ENCODE results near the gene CTBP2.
"Not testable (repeated sequence)": the region's sequence is repeated elsewhere in the genome, so short reads cannot be mapped to it uniquely, and the experiment has no call there.

The CTBP2 gene

DNA sequence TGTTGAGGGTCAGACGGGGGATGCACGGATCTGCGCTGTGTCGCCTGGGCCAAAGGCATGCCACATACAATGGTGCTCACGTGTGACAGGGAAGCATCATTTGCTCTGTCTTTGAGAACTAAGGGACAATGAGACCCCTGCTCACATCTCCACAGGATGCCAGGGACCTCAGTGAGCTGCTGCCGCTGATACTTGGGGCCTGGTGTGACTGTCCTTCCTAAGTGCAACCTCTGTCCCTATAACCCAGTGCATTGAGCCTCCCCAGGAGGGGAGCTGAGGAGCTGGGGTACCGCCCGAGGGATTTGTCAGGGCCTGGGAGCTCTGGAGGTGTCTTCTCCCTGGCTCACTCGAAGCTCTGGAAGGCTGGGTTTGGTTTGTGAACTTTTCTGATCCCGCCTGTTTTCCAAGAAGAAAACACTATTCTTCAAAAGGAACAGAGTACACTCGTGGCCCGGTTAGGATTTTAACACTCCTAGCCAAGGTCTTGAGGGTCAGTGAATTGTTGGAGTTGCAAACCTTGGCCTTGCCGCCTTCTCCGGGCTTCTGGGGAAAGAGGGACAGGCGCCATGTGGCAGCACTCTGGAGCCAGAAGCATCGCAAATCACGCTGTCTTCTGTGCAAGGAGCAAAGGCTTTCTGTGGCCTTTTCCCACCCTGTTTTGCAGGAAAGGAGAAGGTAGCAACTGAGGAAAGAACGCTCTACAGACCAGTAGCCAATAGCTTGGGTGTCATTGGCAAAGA is 26.2 kb upstream of the CTBP2 start:
- no peak for DNase-seq (ENCODE audit: low read depth)

GRCh38 chr10:125179107-125179506 is 18.7 kb upstream of the CTBP2 start:
- DNase-seq (ENCODE audit: low read depth): not testable (repeated sequence)

DNA sequence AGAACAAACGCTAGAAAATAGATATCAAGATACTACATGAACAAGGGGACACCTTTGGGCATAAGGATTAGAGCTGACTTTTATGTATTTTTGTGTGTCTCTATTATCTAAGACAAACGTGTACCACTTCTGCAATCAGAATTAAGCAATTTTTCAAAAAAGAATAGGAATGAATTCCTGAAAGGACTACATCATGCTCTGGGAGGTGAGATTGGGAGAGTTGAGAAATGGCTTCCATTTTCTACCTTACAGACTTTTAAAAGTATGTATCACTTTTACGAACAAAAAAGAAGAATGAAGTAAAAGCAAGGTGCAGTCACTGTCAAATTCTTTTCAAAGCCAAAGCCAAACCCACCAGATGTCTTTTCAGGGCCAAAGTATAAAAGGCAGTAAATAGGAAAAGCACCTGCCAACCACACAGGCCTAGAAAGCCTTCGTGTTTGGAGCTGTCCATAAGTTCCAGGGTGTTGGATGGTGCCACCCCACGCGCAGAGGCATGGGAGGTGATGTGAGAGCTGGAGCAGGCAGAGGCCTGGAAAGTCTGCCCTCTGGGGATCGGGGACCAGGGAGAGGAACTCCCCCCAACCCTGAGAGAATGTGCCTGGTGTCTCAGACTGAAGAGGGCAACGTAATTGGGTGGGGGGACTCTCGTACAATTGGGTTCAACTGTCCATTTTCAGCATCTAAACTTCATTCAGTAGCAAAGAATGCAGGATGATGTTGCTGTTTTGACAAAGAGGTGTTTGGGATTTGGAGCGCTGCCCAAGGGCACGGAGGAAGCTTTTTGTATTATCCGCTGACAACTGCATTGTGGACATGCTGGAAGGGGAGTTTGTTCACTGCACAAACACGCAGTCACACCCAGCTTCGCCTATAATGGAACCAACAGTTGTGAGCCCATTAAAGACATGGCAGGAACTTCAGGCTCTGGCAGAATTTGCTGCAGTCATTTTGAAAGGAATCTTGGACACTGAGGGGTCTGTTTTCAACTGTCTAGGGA is 17.6 kb upstream of the CTBP2 start:
- DNase-seq (ENCODE audit: low read depth): no peak

GRCh38 chr10:125175807-125176206 is 15.4 kb upstream of the CTBP2 start:
- DNase-seq (ENCODE audit: low read depth): no peak

DNA sequence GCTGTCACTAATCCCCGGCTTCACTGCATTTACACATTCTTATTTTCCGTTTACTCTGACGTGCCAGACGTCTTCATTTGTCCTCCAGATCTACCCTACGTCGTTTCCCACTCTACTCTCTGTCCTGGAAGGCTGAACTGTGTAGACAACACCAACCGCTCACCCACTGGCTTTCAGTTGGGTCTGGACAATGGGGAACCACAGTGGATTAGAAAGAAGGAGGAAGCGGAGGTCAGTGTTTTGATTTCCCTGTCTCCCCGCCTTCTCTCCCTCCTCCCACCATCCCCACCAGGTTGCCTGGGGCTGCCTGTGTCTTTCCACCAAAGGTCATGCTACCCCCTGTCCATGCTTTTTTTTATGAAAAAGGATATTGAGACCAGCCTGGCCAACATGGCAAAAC is 14.0 kb upstream of the CTBP2 start:
- no peak for DNase-seq (ENCODE audit: low read depth)

DNA sequence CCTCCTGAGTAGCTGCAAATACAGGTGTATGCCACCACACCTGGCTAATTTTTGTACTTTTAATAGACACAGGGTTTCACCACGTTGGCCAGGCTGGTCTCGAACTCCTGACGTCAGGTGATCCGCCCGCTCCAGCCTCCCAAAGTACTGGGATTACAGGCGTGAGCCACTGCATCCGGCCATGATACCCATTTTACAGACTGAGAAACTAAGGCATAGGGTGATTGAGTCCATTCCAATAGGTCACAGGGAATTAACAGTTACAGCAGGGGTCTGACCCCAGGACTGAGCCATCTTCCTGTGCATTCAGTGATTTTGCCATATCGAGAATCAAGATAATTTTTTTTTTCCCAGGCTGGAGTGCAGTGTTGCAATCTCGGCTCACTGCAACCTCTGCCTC is 12.3 kb upstream of the CTBP2 start:
- no peak for DNase-seq (ENCODE audit: low read depth)

GRCh38 chr10:125171402-125172306 is 11.3 kb upstream of the CTBP2 start:
- no peak for DNase-seq (ENCODE audit: low read depth)

- no peak for DNase-seq (ENCODE audit: low read depth)
Observed at GRCh38 chr10:125169915-125170314, 9.6 kb upstream of the CTBP2 start.

DNA sequence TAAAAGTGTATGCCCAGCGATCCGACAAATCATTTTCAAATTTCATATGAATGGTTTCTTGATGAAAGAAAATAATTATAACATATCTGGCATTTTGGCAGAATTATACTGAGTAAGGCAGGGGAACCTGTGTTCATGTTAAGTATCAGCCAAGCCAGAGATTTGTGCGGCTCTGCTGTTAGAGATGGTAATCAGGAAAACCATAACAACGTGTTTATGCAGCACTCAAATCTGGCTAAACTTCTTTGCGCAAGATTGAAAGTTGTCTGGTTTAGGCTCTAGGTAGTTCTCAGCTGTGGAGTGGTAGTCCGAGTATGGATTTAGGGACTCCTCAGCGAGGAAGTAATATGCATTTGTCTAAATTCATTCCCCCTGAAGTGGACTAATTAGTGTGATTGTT is 8.9 kb upstream of the CTBP2 start:
- no peak for DNase-seq (ENCODE audit: low read depth)

- no peak for DNase-seq (ENCODE audit: low read depth)
Observed at GRCh38 chr10:125166658-125167057, 6.3 kb upstream of the CTBP2 start.

GRCh38 chr10:125165584-125166573 is 5.5 kb upstream of the CTBP2 start:
- DNase-seq (ENCODE audit: low read depth): no peak

- DNase-seq (ENCODE audit: low read depth): no peak
Observed at GRCh38 chr10:125164421-125164820, 4.1 kb upstream of the CTBP2 start.

DNA sequence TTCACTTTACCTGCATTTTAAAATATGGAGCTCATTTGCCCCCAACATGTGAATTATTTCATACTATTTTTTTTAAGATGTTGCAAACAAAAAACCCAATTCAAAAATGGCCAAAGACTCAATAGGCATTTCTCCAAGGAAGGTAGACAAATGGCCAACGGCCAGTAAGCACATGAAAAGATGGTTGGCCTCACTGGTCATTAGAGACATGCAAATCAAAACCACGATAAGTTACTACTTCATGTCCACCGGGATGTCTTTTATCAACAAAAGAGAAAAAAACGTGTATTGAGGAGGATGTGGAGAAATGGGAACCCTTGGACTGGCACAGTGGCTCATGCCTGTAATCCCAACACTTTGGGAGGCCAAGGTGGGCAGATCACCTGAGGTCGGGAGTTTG is 3.4 kb upstream of the CTBP2 start:
- no peak for DNase-seq (ENCODE audit: low read depth)

DNA sequence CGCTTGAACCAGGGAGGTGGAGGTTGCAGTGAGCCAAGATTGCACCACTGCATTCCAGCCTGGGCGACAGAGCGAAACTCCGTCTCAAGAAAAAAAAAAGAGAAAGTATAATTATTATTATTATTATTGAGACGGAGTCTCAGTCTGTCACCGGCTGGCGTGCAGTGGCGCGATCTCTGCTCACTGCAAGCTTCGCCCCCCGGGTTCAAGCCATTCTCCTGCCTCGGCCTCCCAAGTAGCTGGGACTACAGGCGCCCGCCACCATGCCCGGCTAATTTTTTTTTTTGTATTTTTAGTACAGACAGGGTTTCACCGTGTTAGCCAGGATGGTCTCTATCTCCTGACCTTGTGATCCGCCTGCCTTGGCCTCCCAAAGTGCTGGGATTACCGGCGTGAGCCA is 2.9 kb upstream of the CTBP2 start:
- not testable (repeated sequence) for DNase-seq (ENCODE audit: low read depth)

DNA sequence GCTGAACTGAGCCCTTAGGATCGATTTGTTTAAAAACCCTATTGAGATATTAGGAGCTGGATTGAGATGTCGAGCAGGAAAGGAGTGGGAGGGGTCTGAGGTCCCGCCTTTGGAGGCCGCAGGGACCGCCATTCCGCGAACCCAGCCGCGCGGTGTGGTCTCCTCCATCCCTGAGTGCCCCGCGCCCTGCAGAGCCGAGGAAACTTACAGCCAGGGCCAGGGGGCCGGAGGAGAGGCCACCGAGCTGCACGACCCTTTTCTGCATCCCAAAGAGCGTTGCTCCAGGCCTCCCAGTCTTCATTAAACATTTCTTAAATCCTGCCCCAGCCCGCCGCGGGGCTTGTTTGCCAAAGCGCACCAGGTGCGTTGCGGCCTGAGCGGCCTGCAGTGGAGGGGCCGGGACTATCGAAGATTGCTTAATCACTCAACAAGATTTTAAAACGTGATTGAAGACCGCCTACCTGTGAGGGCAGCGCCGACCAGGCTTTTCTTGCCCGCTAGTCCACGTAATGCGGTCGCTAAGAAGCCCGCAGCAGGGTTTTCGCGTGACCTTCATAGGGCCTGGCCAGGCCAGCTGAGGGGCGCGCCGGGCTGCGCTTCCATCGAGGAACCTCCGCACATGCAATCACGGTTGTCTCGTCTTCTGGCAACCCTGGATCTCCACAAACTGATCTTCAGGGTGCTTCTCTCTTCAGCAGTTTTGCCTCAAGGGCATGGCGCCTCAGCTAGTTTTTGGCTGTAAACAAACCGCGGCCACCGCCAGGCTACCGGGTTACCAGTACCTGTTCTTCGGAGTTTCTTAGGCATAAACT is 2.0 kb upstream of the CTBP2 start:
- DNase-seq (ENCODE audit: low read depth): no peak

DNA sequence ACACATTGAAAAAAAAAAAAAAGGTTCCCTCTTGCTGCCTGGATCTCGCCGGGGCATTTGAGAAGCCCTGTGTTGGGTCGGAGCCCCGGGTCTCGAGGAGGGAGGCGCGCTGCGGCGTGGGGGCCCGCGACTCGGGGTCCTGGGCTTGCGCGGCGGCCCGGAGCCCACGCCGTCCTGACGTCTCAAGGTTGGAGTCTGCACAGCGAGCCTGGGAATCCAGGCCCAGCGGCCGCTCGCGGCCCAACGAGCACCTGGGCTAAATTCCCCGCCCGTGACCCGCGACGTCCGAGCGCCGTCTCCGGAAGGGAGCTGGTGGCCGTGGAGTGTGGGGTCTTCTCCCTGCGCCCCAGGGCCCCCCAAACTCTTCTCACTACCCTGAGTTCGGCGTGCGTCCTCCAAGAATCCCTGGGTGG is 1.4 kb upstream of the CTBP2 start:
- no peak for DNase-seq (ENCODE audit: low read depth)

DNA sequence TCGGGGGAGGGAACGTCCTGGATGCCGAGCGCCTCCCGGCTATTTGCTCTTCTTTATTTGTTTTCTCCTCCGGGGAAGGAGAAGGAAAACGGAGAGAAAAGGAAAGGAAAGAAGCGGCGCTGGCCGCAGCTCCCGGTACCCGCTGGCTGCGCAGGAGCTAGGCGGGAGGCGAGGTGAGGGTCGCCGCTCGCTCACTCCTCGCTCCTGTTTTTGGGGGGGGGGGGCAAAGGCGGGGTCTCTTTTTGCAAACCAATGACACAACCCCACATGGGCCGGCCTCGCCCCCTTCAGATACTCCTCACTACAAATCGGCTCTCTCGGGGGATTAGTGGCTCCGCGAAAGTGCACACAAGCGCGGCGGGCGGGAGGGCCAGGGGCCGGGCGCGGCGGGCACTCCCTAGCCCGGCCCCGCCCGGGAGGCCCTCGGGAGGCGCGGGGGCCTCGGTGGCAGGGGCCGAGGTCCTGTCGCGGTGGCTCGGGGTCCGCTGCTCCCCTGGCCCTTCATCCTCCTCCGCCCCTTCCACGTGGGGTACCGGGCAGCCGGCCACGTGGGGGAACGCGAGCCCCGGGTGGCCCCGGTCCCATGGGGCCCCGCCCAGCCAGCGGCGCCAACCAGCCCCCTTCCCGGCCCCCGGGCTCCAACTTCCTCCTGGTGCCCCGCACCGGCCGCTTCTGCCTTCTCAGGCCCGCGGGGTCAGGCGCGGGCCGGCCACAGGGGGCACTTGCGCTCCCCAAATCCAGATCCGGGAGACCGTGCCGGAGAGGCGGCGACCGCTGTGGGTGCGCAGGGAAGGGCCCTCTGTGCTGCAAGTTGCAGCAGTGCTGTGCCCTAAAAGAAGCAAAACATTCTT is 718 bp upstream of the CTBP2 start:
- no peak for DNase-seq (ENCODE audit: low read depth)

- DNase-seq (ENCODE audit: low read depth): no peak
Observed at GRCh38 chr10:125159486-125159931, 854 bp downstream of the CTBP2 start.
